ENCODE measurements around the gene PLAAT1. TPM values are rescaled to one million over a fixed set of nuclear protein-coding genes. Genes with fewer than 3 reads are reported as not detected.

Gene PLAAT1
- polyA plus RNA-seq, 3 donors: not detected

DNA sequence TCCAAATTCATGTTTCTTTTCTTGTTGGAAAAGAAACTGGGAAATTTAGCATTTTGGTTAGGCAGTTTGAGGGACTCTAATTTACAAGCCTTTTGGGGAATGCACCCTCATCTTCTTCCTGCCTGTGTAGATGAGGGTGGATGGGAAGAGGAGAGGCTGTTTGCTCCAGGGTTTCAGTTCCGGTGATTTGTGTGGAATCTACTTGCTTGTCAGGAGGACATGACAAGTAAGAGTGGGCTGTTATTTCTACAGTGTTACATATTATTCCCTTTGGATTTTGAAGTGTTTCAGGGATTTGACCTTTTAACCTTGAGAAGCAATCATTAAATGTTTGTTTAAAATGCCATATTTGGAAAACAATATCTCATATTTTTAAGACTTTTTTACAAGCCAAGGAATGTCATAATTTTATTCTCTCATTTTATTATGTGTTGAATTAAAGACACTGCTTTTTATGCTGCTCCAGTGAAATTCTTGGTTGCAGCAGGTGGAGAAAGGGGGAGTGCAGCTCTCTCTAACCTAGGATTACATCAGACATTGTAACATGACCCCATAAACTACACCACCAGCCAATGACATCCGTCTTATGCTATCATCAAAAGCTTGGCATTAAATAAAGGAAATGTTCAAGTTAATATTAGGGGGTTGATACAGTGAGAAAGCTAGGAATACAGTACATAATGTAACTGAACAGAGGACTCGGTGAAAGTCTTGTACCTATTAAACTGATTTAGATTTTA is 30.2 kb downstream of the PLAAT1 start:
- H3K9me3 Mint-ChIP-seq: peaks cover 0 to 2% (median 2%) of the 10 kb centered on the region in 7 donors
- H3K79me2 ChIP-seq (ENCODE audit: insufficient read depth, low read length): no peaks in the 10 kb centered on the region
- H3K27me3 ChIP-seq (ENCODE audit: control insufficient read depth in 2 of 2, insufficient read depth in 2 of 2, low read length in 2 of 2): no peaks in the 10 kb centered on the region
- H3K9me3 ChIP-seq (replicated peaks in 1 of 2; ENCODE audit: control insufficient read depth in 1 of 2, insufficient read depth in 1 of 2, low read length in 2 of 2): no peaks in the 10 kb centered on the region
- TF ChIP-seq, protein P1, sequence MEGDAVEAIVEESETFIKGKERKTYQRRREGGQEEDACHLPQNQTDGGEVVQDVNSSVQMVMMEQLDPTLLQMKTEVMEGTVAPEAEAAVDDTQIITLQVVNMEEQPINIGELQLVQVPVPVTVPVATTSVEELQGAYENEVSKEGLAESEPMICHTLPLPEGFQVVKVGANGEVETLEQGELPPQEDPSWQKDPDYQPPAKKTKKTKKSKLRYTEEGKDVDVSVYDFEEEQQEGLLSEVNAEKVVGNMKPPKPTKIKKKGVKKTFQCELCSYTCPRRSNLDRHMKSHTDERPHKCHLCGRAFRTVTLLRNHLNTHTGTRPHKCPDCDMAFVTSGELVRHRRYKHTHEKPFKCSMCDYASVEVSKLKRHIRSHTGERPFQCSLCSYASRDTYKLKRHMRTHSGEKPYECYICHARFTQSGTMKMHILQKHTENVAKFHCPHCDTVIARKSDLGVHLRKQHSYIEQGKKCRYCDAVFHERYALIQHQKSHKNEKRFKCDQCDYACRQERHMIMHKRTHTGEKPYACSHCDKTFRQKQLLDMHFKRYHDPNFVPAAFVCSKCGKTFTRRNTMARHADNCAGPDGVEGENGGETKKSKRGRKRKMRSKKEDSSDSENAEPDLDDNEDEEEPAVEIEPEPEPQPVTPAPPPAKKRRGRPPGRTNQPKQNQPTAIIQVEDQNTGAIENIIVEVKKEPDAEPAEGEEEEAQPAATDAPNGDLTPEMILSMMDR (IDR thresholded peaks at IDR 0.05): no peak
- H3K36me3 ChIP-seq (replicated peaks in 1 of 2; ENCODE audit: control insufficient read depth in 1 of 2, insufficient read depth in 2 of 2, low read length in 2 of 2): no peaks in the 10 kb centered on the region
- no peaks in the 10 kb centered on the region for H3K4me1 Mint-ChIP-seq
- no peaks in the 10 kb centered on the region for H4K20me1 ChIP-seq (ENCODE audit: insufficient read depth, low read length)
- H3K27ac Mint-ChIP-seq: no peak overlapping the region
- no peak overlapping the region for H3K4me3 ChIP-seq (replicated peaks in 1 of 3; ENCODE audit: low read depth in 2 of 3, low read length in 3 of 3)
- no peak overlapping the region for H3K4me3 Mint-ChIP-seq
- DNase-seq: no peak
- intact Hi-C loops (cut with micrococcal nuclease): no loop called here
- H2AFZ ChIP-seq (ENCODE audit: insufficient read depth, low read depth, low read length, poor library complexity, severe bottlenecking): no peak overlapping the region
- no peak overlapping the region for H3K4me2 ChIP-seq (replicated peaks; ENCODE audit: extremely low read depth, low read length, poor library complexity, severe bottlenecking)
- no peak overlapping the region for H3K9ac ChIP-seq (ENCODE audit: insufficient read depth, low read length, poor library complexity, severe bottlenecking)
- H3K27me3 Mint-ChIP-seq (ENCODE audit: low read depth in 3 of 3): no peaks in the 10 kb centered on the region
- no peaks in the 10 kb centered on the region for H3K36me3 Mint-ChIP-seq
- no peaks in the 10 kb centered on the region for H3K4me1 ChIP-seq (ENCODE audit: control insufficient read depth in 1 of 2, insufficient read depth in 2 of 2, low read length in 2 of 2)
- H3K27ac ChIP-seq (ENCODE audit: low read depth in 1 of 2, low read length in 2 of 2): no peak overlapping the region
- WGBS (ENCODE audit: insufficient coverage): no CpG with 5 or more reads among the region's 3 CpGs

DNA sequence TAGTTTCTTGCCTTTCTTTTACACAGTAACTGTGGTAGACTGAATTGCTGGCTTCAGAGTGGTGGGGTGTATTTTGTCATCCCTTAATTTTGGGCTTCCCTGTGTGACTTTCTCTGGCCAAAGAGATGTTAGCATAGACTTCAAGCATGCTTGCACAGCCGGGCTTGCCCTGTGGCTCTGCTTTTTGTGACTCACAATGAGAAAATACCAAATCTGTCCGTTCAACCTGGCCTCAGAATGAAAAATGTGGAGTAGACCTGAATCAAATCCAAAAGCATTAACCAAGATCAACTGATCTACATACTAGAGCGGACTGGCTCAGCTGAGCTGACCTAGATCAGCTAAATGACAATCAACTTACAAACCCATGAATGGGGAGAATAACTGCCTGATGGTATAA is 51.4 kb downstream of the PLAAT1 start:
- WGBS (ENCODE audit: insufficient coverage): 93% methylated on average over 2 of the region's 3 CpGs
- Mint-ChIP-seq H3K9me3 (peaks cover 3 to 18% (median 11%) of the 10 kb centered on the region in 7 donors), H3K4me3 (no peak overlapping the region), H3K4me1 (no peaks in the 10 kb centered on the region), H3K36me3 (no peaks in the 10 kb centered on the region), H3K27me3 (ENCODE audit: low read depth in 3 of 3) (peaks cover 0 to 3% (median 0%) of the 10 kb centered on the region in 3 donors), H3K27ac (no peak overlapping the region)
- Histone ChIP-seq H3K4me3 (replicated peaks in 1 of 3; ENCODE audit: low read depth in 2 of 3, low read length in 3 of 3) (no peak overlapping the region), H3K9ac (ENCODE audit: insufficient read depth, low read length, poor library complexity, severe bottlenecking) (no peak overlapping the region), H3K4me2 (replicated peaks; ENCODE audit: extremely low read depth, low read length, poor library complexity, severe bottlenecking) (no peak overlapping the region), H3K36me3 (replicated peaks in 1 of 2; ENCODE audit: control insufficient read depth in 1 of 2, insufficient read depth in 2 of 2, low read length in 2 of 2) (no peaks in the 10 kb centered on the region), H3K27me3 (ENCODE audit: control insufficient read depth in 2 of 2, insufficient read depth in 2 of 2, low read length in 2 of 2) (no peaks in the 10 kb centered on the region), H3K27ac (ENCODE audit: low read depth in 1 of 2, low read length in 2 of 2) (no peak overlapping the region), H3K9me3 (replicated peaks in 1 of 2; ENCODE audit: control insufficient read depth in 1 of 2, insufficient read depth in 1 of 2, low read length in 2 of 2) (peaks cover 7 to 14% of the 10 kb centered on the region in 2 donors), H3K79me2 (ENCODE audit: insufficient read depth, low read length) (no peaks in the 10 kb centered on the region), H3K4me1 (ENCODE audit: control insufficient read depth in 1 of 2, insufficient read depth in 2 of 2, low read length in 2 of 2) (no peaks in the 10 kb centered on the region), H4K20me1 (ENCODE audit: insufficient read depth, low read length) (no peaks in the 10 kb centered on the region), H2AFZ (ENCODE audit: insufficient read depth, low read depth, low read length, poor library complexity, severe bottlenecking) (no peak overlapping the region)
- DNase-seq: no peak
- intact Hi-C loops (cut with micrococcal nuclease): no loop called here
- TF ChIP-seq, protein P1 (IDR thresholded peaks at IDR 0.05): no peak
